Measurements from ENCODE around the gene KCND3. TPM values are rescaled to one million over a fixed set of nuclear protein-coding genes. Genes with fewer than 3 reads are reported as not detected.

The KCND3 gene
- total and polyA plus RNA-seq, 4 donors: 1.0 to 27.1 (median 6.1) TPM

DNA sequence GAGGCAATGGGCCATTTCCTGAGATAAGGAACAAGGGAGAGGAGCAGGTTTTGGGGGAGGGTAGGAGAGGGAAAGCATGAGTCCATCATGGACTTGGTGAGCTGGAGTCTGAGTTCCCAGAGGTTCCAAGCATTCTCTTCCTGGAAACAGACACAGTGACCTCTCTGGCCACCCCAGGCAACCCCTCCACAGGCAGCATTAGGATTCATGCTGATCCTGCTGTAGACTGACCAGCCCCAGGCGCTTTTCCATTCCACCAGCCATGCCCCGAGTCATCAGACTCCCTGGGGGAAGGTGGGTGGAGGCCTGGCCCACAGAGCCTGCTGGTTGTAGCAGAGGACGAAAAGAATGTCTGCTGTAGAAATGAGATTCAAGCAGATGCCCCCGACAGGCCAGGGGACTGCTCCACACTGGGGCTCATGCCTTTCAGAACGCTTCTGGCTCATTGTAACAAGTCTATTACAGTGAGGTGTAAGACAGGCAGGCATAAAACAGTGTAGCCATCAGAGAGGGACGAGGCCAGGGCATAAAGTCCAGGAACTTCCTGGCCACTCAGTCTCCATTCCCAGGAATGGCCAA is 52.2 kb downstream of the KCND3 start:
- Histone ChIP-seq H3K9ac (ENCODE audit: low read depth in 1 of 2, low read length in 2 of 2) (no peak overlapping the region), H3K4me3 (ENCODE audit: low read depth in 1 of 3, low read length in 3 of 3) (no peak overlapping the region), H3K27me3 (ENCODE audit: control insufficient read depth in 4 of 4, insufficient read depth in 4 of 4, low read length in 3 of 4) (no peaks in the 10 kb centered on the region), H3K36me3 (ENCODE audit: control insufficient read depth in 4 of 4, insufficient read depth in 3 of 4, low read depth in 1 of 4, low read length in 3 of 4) (no peaks in the 10 kb centered on the region), H3K4me1 (ENCODE audit: control insufficient read depth in 4 of 4, insufficient read depth in 4 of 4, low read length in 3 of 4) (no peaks in the 10 kb centered on the region), H3K27ac (ENCODE audit: low read depth in 1 of 2, low read length in 2 of 2) (no peak overlapping the region), H3K9me3 (ENCODE audit: control insufficient read depth in 4 of 4, low read length in 3 of 4) (no peaks in the 10 kb centered on the region)
- TF ChIP-seq EGR1 (IDR thresholded peaks at IDR 0.05; ENCODE audit: low read depth in 2 of 2): no peak
- TF ChIP-seq GABPA (IDR thresholded peaks at IDR 0.05 in 1 of 2, conservative IDR thresholded peaks at IDR 0.05 in 1 of 2): no peak
- TF ChIP-seq, protein P1, sequence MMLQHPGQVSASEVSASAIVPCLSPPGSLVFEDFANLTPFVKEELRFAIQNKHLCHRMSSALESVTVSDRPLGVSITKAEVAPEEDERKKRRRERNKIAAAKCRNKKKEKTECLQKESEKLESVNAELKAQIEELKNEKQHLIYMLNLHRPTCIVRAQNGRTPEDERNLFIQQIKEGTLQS (IDR thresholded peaks at IDR 0.05): no peak
- TF ChIP-seq, protein P2, sequence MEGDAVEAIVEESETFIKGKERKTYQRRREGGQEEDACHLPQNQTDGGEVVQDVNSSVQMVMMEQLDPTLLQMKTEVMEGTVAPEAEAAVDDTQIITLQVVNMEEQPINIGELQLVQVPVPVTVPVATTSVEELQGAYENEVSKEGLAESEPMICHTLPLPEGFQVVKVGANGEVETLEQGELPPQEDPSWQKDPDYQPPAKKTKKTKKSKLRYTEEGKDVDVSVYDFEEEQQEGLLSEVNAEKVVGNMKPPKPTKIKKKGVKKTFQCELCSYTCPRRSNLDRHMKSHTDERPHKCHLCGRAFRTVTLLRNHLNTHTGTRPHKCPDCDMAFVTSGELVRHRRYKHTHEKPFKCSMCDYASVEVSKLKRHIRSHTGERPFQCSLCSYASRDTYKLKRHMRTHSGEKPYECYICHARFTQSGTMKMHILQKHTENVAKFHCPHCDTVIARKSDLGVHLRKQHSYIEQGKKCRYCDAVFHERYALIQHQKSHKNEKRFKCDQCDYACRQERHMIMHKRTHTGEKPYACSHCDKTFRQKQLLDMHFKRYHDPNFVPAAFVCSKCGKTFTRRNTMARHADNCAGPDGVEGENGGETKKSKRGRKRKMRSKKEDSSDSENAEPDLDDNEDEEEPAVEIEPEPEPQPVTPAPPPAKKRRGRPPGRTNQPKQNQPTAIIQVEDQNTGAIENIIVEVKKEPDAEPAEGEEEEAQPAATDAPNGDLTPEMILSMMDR (IDR thresholded peaks at IDR 0.05; ENCODE audit: low read depth, low read length, missing input control): no peak
- no peak for TF ChIP-seq JUND (IDR thresholded peaks at IDR 0.05)
- no peak for DNase-seq (ENCODE audit: low spot score)
- WGBS: 58% methylated on average over 6 of the region's 6 CpGs

DNA sequence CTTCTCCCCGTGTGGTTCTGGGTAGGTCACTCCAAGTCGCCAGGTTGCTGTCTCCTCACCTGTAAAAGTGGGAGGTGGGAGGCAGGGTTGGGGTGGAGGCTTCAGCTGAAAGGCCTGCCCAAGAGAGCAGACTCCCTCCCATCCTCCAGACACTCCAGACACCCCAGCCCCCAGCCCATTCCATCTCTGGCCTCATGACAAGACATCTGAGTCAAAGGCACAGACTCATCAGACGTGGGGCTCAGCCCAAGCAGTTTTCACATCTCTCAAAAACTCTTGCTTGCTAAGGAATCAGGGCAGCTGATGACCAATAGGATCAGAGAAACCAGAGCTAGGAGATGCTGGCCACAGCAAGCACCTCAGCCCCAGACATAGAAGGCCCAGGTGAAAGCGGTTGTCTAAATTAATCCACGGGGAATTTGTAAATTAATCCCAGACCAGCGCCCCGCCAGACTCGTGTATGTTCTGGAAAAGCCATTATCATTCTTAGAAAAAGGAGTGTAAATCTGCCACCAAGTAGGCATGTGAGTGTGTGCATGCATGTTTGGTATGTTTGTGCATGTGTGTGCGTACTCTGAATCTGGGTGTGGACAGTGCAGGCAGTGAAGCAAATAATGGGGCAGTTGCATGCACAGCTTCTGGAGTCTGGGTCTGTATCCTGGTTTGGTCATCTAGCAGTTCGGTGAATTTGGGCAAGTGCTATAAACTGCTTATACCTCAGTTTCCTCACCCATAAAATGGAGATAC is 55.2 kb downstream of the KCND3 start:
- no peaks in the 10 kb centered on the region for H3K9me3 ChIP-seq (ENCODE audit: control insufficient read depth in 4 of 4, low read length in 3 of 4)
- H3K4me1 ChIP-seq (ENCODE audit: control insufficient read depth in 4 of 4, insufficient read depth in 4 of 4, low read length in 3 of 4): no peaks in the 10 kb centered on the region
- no peak overlapping the region for H3K4me3 ChIP-seq (ENCODE audit: low read depth in 1 of 3, low read length in 3 of 3)
- TF ChIP-seq YY1 (IDR thresholded peaks at IDR 0.05): no peak
- TF ChIP-seq, protein P3, sequence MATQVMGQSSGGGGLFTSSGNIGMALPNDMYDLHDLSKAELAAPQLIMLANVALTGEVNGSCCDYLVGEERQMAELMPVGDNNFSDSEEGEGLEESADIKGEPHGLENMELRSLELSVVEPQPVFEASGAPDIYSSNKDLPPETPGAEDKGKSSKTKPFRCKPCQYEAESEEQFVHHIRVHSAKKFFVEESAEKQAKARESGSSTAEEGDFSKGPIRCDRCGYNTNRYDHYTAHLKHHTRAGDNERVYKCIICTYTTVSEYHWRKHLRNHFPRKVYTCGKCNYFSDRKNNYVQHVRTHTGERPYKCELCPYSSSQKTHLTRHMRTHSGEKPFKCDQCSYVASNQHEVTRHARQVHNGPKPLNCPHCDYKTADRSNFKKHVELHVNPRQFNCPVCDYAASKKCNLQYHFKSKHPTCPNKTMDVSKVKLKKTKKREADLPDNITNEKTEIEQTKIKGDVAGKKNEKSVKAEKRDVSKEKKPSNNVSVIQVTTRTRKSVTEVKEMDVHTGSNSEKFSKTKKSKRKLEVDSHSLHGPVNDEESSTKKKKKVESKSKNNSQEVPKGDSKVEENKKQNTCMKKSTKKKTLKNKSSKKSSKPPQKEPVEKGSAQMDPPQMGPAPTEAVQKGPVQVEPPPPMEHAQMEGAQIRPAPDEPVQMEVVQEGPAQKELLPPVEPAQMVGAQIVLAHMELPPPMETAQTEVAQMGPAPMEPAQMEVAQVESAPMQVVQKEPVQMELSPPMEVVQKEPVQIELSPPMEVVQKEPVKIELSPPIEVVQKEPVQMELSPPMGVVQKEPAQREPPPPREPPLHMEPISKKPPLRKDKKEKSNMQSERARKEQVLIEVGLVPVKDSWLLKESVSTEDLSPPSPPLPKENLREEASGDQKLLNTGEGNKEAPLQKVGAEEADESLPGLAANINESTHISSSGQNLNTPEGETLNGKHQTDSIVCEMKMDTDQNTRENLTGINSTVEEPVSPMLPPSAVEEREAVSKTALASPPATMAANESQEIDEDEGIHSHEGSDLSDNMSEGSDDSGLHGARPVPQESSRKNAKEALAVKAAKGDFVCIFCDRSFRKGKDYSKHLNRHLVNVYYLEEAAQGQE (IDR thresholded peaks at IDR 0.05): no peak
- TF ChIP-seq, protein P1 (IDR thresholded peaks at IDR 0.05): no peak
- no peak for TF ChIP-seq RXRA (IDR thresholded peaks at IDR 0.05)
- no peak for TF ChIP-seq GABPA (IDR thresholded peaks at IDR 0.05 in 1 of 2, conservative IDR thresholded peaks at IDR 0.05 in 1 of 2)
- no peak for DNase-seq (ENCODE audit: low spot score)
- H3K27me3 ChIP-seq (ENCODE audit: control insufficient read depth in 4 of 4, insufficient read depth in 4 of 4, low read length in 3 of 4): no peaks in the 10 kb centered on the region
- no peaks in the 10 kb centered on the region for H3K36me3 ChIP-seq (ENCODE audit: control insufficient read depth in 4 of 4, insufficient read depth in 3 of 4, low read depth in 1 of 4, low read length in 3 of 4)
- no peak overlapping the region for H3K27ac ChIP-seq (ENCODE audit: low read depth in 1 of 2, low read length in 2 of 2)
- WGBS: 86% methylated on average over 10 of the region's 10 CpGs
- no peak overlapping the region for H3K9ac ChIP-seq (ENCODE audit: low read depth in 1 of 2, low read length in 2 of 2)

DNA sequence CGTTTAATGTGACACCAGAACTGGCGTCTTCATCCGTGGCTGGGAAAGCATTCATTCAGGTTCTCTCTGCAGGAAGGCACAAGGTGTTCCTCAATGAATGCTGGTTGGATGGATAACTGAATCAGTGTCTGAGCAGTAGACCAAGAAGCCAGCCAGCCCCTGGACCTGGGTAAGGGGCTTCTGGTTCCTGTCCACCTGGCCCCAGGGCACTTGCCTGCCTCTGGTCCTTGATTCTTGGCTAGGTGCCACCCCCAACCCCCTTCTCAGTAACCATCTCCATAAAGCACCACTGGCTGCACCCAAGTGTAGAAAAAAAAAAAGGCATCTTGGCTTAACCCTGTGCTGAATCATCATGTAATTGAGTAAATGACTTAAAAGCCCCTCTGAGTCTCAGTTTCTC is 59.1 kb downstream of the KCND3 start:
- H3K9ac ChIP-seq (ENCODE audit: low read depth in 1 of 2, low read length in 2 of 2): no peak overlapping the region
- 86% methylated on average over 3 of the region's 3 CpGs for WGBS
- H3K27ac ChIP-seq (ENCODE audit: low read depth in 1 of 2, low read length in 2 of 2): no peak overlapping the region
- H3K4me1 ChIP-seq (ENCODE audit: control insufficient read depth in 4 of 4, insufficient read depth in 4 of 4, low read length in 3 of 4): no peaks in the 10 kb centered on the region
- H3K4me3 ChIP-seq (ENCODE audit: low read depth in 1 of 3, low read length in 3 of 3): no peak overlapping the region
- DNase-seq (ENCODE audit: low spot score): no peak
- no peaks in the 10 kb centered on the region for H3K27me3 ChIP-seq (ENCODE audit: control insufficient read depth in 4 of 4, insufficient read depth in 4 of 4, low read length in 3 of 4)
- H3K9me3 ChIP-seq (ENCODE audit: control insufficient read depth in 4 of 4, low read length in 3 of 4): no peaks in the 10 kb centered on the region
- H3K36me3 ChIP-seq (ENCODE audit: control insufficient read depth in 4 of 4, insufficient read depth in 3 of 4, low read depth in 1 of 4, low read length in 3 of 4): no peaks in the 10 kb centered on the region
- TF ChIP-seq TAF1 (conservative IDR thresholded peaks at IDR 0.05) (no peak), JUND (IDR thresholded peaks at IDR 0.05) (no peak), NR2F2 (IDR thresholded peaks at IDR 0.05) (no peak), HNF4G (IDR thresholded peaks at IDR 0.05) (no peak), SP1 (IDR thresholded peaks at IDR 0.05) (no peak), FOXA2 (IDR thresholded peaks at IDR 0.05) (no peak), EGR1 (IDR thresholded peaks at IDR 0.05; ENCODE audit: low read depth in 2 of 2) (no peak)
- TF ChIP-seq, protein P2 (IDR thresholded peaks at IDR 0.05; ENCODE audit: low read depth, low read length, missing input control): no peak
- TF ChIP-seq, protein P4, sequence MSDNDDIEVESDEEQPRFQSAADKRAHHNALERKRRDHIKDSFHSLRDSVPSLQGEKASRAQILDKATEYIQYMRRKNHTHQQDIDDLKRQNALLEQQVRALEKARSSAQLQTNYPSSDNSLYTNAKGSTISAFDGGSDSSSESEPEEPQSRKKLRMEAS (IDR thresholded peaks at IDR 0.05): no peak
- TF ChIP-seq, protein P5, sequence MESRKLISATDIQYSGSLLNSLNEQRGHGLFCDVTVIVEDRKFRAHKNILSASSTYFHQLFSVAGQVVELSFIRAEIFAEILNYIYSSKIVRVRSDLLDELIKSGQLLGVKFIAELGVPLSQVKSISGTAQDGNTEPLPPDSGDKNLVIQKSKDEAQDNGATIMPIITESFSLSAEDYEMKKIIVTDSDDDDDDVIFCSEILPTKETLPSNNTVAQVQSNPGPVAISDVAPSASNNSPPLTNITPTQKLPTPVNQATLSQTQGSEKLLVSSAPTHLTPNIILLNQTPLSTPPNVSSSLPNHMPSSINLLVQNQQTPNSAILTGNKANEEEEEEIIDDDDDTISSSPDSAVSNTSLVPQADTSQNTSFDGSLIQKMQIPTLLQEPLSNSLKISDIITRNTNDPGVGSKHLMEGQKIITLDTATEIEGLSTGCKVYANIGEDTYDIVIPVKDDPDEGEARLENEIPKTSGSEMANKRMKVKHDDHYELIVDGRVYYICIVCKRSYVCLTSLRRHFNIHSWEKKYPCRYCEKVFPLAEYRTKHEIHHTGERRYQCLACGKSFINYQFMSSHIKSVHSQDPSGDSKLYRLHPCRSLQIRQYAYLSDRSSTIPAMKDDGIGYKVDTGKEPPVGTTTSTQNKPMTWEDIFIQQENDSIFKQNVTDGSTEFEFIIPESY (IDR thresholded peaks at IDR 0.05): no peak
